NT2/D1 (cell line): ENCODE results near the gene MNX1.

Experiments used
- DNase-seq: peaks from one replicate; pipeline ENCODE4 v3.0.0-alpha.2; 2011; ENCODE audit warnings: low read depth, low spot score
- H3K27me3 ChIP-seq: 2 replicates; pipeline ENCODE4 v1.6.0; 2011; ENCODE audit warnings: mild to moderate bottlenecking; ENCODE audit not compliant: insufficient read length, insufficient read depth
- H3K36me3 ChIP-seq: 2 replicates; pipeline ENCODE4 v1.6.1; 2011; ENCODE audit warnings: mild to moderate bottlenecking, low read length, mixed read lengths; ENCODE audit not compliant: insufficient read depth, insufficient read length
- H3K4me1 ChIP-seq: 2 replicates; pipeline ENCODE4 v1.5.1; 2011; ENCODE audit not compliant: insufficient read depth, insufficient read length
- H3K4me3 ChIP-seq: 2 replicates; pipeline ENCODE4 v1.5.1; 2011; ENCODE audit warnings: low read depth; ENCODE audit not compliant: insufficient read length
- H3K9ac ChIP-seq: 2 replicates; pipeline ENCODE4 v1.6.0; 2011; ENCODE audit warnings: low read depth; ENCODE audit not compliant: insufficient read length
- H3K9me3 ChIP-seq: 2 replicates; pipeline ENCODE4 v1.5.1; 2011; ENCODE audit warnings: mild to moderate bottlenecking, low read length; ENCODE audit not compliant: insufficient read depth
- SUZ12 ChIP-seq: IDR thresholded peaks from 2 replicates; pipeline ENCODE4 v1.6.1; 2011; ENCODE audit not compliant: insufficient read length, insufficient read depth; ENCODE audit errors: extremely low read depth
- YY1 ChIP-seq: IDR thresholded peaks from 2 replicates; pipeline ENCODE4 v1.6.1; 2011; ENCODE audit not compliant: insufficient read length, insufficient read depth
- ZNF274 ChIP-seq: IDR thresholded peaks from 2 replicates; pipeline ENCODE4 v1.6.1; 2011; ENCODE audit warnings: mild to moderate bottlenecking, low read depth, low read length

Gene MNX1

DNA sequence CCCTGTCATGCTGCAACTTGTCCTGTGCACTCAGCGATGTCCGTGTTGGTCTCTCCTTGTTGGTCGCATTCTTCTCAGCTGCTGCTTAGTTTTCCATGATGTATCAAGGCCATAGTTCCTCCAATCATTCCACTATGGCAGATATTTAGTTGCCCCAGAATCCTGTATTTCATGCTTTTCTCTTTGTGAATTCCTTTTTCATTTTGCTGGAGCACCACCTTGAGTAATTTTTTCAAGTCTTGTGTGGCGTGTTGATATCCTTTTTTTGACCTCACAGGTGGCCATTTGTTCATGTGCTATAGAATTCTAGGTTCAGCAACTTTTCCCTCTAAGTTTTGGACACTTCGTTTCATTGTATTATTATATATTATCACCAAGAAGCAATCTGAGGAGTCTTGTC, 42.7 kb upstream of the MNX1 start:
- no peaks in the 10 kb centered on the region for H3K9me3 ChIP-seq

DNA sequence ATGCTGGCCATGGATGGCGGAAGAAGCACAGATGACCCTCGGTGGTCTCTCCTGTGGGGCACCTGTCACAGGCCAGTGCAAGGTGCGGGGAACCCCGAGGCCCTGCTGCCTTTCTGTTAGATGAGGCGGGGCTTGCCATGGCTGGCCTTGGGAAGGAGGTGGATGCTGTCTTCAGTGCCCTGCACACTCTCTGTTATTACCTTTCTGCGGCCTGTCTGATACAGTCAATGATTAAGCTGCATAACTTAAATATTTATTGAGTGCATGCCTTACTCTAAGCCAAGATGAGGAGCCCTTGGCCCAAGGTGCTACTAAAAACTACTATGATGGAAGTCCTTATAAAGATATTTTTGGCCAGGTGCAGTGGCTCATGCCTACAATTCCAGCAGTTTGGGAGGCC, 36.7 kb upstream of the MNX1 start:
- H3K4me3 ChIP-seq: no peak overlapping the region
- no peak overlapping the region for H3K9ac ChIP-seq
- H3K36me3 ChIP-seq: no peaks in the 10 kb centered on the region
- no peaks in the 10 kb centered on the region for H3K9me3 ChIP-seq
- no peaks in the 10 kb centered on the region for H3K27me3 ChIP-seq
- TF ChIP-seq YY1 (no peak), SUZ12 (no peak), ZNF274 (no peak)
- DNase-seq: no peak
- no peaks in the 10 kb centered on the region for H3K4me1 ChIP-seq

More for the DNA sequence above, 42.7 kb upstream of the MNX1 start:
- TF ChIP-seq ZNF274 (no peak), SUZ12 (no peak), YY1 (no peak)
- DNase-seq: no peak
- H3K9ac ChIP-seq: no peak overlapping the region
- no peak overlapping the region for H3K4me3 ChIP-seq
- H3K4me1 ChIP-seq: peaks cover 4% of the 10 kb centered on the region
- H3K36me3 ChIP-seq: no peaks in the 10 kb centered on the region
- no peaks in the 10 kb centered on the region for H3K27me3 ChIP-seq

DNA sequence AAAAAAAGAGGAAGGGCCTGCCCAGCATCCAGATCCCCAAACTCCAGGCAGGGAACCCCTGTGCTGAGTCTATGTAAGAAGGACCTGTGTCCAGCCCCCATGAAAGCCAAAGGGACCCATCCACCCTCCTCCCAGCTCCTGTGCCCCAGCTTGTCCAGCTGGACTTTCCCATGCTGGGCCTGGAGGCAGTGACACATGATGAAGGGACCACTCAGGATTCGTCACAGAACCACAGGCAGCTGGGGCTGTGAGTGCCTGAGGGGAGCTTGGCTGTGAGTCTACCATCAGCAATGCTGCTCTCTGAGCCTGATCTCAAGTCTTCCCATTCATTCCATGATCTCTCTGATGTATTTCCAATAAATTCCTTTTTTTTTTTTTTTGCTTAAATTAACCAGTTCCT, 36.2 kb upstream of the MNX1 start:
- no peaks in the 10 kb centered on the region for H3K36me3 ChIP-seq
- H3K4me1 ChIP-seq: peaks cover 4% of the 10 kb centered on the region
- no peaks in the 10 kb centered on the region for H3K9me3 ChIP-seq
- DNase-seq: no peak
- H3K27me3 ChIP-seq: no peaks in the 10 kb centered on the region
- no peak overlapping the region for H3K9ac ChIP-seq
- no peak overlapping the region for H3K4me3 ChIP-seq
- TF ChIP-seq SUZ12: no peak
- TF ChIP-seq ZNF274: no peak
- no peak for TF ChIP-seq YY1

DNA sequence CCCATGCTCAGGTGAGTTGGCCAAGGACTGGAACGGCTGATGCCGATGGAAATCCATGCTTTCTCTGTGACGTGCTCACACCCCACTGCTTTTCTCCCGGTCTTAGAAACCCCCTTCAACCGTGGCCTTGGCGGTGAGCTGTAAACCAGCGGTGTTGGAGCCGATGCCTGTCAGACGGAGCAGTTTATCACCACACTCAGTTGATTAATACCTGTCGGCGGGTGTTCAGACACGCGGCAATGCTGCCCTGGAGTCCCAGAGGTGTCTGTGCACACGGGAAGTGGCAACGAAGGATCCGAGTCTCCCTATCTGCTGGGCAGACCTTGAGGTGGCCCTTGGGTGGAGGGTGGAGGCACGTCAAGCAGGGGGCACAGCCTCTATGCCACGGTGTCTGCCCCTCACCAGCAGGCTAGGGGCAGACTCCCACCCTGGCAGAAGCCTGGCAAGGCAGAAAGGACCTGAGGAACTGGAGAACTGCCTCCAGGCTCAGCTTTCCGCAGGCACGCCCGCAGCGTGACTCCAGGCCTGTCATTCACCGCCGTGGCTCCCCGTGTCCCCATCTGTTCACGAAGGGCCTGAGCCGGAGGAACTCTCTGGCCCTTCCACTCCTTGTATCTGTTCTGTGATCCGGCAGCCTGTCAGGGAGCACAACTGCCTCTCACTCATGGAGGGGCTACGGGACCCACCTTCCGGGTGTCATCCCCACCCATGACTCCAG, 34.6 kb upstream of the MNX1 start:
- TF ChIP-seq YY1: no peak
- no peak for TF ChIP-seq ZNF274
- TF ChIP-seq SUZ12: no peak

DNA sequence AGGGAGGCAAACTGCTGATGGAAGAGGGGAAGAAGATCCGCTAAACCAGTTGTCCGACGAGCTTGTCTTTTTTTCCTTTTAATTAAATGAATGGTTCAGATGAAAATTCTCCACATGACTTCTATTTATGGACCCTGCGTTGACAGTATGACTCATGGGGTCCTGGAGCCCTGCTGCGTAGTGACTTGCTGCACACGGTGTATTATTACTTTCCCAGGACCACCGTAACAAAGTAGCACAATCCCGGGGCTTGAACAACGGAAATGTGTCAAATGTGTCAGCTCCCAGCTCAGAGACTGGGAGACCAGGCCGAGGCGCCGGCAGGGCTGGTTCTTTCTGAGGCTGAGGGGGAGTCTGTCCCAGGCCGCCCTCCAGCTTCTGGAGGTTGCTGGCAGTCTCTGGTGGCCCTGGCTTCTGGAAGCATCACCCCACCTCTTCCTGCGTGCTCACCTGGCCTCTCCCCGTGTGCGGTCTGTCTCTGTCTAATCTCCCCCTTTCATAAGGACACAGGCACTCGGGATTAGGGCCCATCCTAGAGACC, 33.8 kb upstream of the MNX1 start:
- no peaks in the 10 kb centered on the region for H3K36me3 ChIP-seq
- DNase-seq: no peak
- peaks cover 8% of the 10 kb centered on the region for H3K4me1 ChIP-seq
- no peaks in the 10 kb centered on the region for H3K27me3 ChIP-seq
- H3K4me3 ChIP-seq: no peak overlapping the region
- TF ChIP-seq ZNF274 (no peak), YY1 (no peak), SUZ12 (no peak)
- H3K9ac ChIP-seq: no peak overlapping the region
- no peaks in the 10 kb centered on the region for H3K9me3 ChIP-seq

More for the DNA sequence above, 34.6 kb upstream of the MNX1 start:
- H3K27me3 ChIP-seq: no peaks in the 10 kb centered on the region
- no peak overlapping the region for H3K9ac ChIP-seq
- no peak overlapping the region for H3K4me3 ChIP-seq
- no peaks in the 10 kb centered on the region for H3K9me3 ChIP-seq
- peaks cover 8% of the 10 kb centered on the region for H3K4me1 ChIP-seq
- H3K36me3 ChIP-seq: no peaks in the 10 kb centered on the region
- no peak for DNase-seq

DNA sequence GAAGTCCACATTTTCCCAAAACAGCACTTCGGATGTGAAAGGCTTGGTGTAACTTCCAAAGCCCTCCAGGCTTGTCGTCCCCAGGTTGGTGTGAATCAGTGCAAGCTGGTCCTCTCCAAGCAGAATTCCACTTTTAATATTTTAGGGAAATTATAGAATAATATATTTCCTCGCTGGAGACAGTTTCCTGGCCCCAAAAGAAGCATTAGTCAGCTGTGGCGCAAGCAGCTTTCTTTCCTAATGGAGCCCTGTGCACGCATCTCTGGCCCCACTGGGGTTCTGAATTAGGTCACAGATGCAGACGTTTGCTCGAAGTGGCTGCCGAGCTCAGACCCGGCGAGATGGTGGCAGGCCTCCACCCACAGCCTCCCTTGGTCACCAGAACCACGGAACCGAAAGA, 33.3 kb upstream of the MNX1 start:
- H3K4me1 ChIP-seq: peaks cover 8% of the 10 kb centered on the region
- no peak overlapping the region for H3K4me3 ChIP-seq
- no peaks in the 10 kb centered on the region for H3K9me3 ChIP-seq
- H3K27me3 ChIP-seq: no peaks in the 10 kb centered on the region
- no peaks in the 10 kb centered on the region for H3K36me3 ChIP-seq
- H3K9ac ChIP-seq: no peak overlapping the region
- no peak for DNase-seq
- TF ChIP-seq SUZ12: no peak
- no peak for TF ChIP-seq ZNF274
- no peak for TF ChIP-seq YY1

DNA sequence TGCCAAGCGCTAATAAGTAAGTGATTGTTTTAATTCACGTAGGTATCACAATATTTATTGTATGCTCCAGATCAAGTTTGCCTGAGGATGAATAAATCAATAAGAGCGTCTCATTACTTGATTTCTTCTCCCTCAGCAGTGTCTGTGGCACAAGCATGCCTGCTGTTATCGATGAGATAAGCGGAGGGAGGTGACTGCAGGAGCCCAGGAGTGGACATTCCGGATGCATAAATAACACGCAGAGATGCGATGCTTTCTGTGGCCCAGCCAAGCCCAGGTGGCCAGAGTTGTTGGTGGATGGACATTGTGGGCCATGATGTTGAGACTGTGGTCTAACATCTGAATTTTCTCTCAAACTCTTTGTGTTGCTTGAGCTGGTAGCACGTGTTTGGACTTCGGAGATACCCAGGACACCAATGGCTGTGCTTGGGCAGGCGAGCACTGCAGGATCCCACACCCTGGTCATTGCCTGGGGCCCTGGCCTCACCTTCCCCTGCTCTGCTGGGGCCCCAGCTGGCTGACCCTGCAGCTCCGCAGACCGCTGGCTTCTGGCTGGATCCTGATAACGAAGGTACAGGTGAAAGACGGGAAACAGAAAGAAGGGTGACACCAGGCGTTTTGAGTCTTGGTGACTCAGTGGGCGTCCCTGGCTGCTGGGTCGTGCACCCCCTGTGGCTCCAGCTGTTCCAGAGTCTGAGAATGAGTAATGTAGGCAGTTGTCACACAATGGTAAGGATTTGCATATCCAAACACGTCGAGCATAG, 31.2 kb upstream of the MNX1 start:
- peaks cover 8% of the 10 kb centered on the region for H3K4me1 ChIP-seq
- DNase-seq: no peak
- no peaks in the 10 kb centered on the region for H3K27me3 ChIP-seq
- no peaks in the 10 kb centered on the region for H3K36me3 ChIP-seq
- no peak overlapping the region for H3K4me3 ChIP-seq
- no peak overlapping the region for H3K9ac ChIP-seq
- no peaks in the 10 kb centered on the region for H3K9me3 ChIP-seq
- no peak for TF ChIP-seq SUZ12
- TF ChIP-seq ZNF274: no peak
- no peak for TF ChIP-seq YY1
